ENCODE measurements around the gene PPFIBP1. TPM values are rescaled to one million over a fixed set of nuclear protein-coding genes. Genes with fewer than 3 reads are reported as not detected.
"Not testable (repeated sequence)": the region's sequence is repeated elsewhere in the genome, so short reads cannot be mapped to it uniquely, and the experiment has no call there.

PPFIBP1 gene
- total and polyA plus RNA-seq, 2 donors (not counting 1 experiment from before 2014, with no cell fraction given), result 3.3 to 15.0 TPM

- WGBS (ENCODE audit: insufficient coverage), result 94% methylated on average over 7 of the region's 9 CpGs
- no peak overlapping the region for H3K4me3 ChIP-seq (ENCODE audit: control extremely low read depth in 1 of 5, extremely low read depth in 1 of 5, insufficient read depth in 1 of 5, low read depth in 2 of 5, low read length in 4 of 5)
- no peaks in the 10 kb centered on the region for H4K20me1 ChIP-seq (ENCODE audit: control insufficient read depth, insufficient read depth, low read length, poor library complexity, severe bottlenecking)
- ChIA-PET POLR2A (interaction anchor here (0.6 kb wide), 1 partner anchor 44 kb away, joined by 3 read pairs; no protein-coding TSS in a partner anchor), CTCF (interaction anchor here (0.7 kb wide), 1 partner anchor 212 kb away, joined by 3 read pairs; no protein-coding TSS in a partner anchor)
- H3K9me3 ChIP-seq (ENCODE audit: control extremely low read depth in 1 of 3, control insufficient read depth in 2 of 3, insufficient read depth in 1 of 3, low read length in 2 of 3), result no peaks in the 10 kb centered on the region
- TF ChIP-seq EZH2 (IDR thresholded peaks at IDR 0.05; ENCODE audit: borderline replicate concordance, insufficient read depth, low read depth, low read length, poor library complexity, severe bottlenecking) (no peak), CTCF (IDR thresholded peaks at IDR 0.05) (no peak)
- intact Hi-C loops (cut with micrococcal nuclease), result no loop called here
- H3K27me3 ChIP-seq (replicated peaks in 1 of 4; ENCODE audit: control extremely low read depth in 1 of 4, control insufficient read depth in 3 of 4, insufficient read depth in 4 of 4, low read length in 3 of 4), result no peaks in the 10 kb centered on the region
- H3K79me2 ChIP-seq (ENCODE audit: control insufficient read depth, insufficient read depth, low read length), result no peaks in the 10 kb centered on the region
- H3K9ac ChIP-seq (ENCODE audit: low read length), result no peak overlapping the region
- Mint-ChIP-seq H3K4me3 (no peak overlapping the region), H3K9me3 (ENCODE audit: insufficient read depth) (no peaks in the 10 kb centered on the region), H3K27me3 (peaks cover 3% of the 10 kb centered on the region), H3K4me1 (peaks cover 30% of the 10 kb centered on the region), H3K27ac (no peak overlapping the region)
- no peak overlapping the region for H2AFZ ChIP-seq (ENCODE audit: insufficient read depth, low read depth, low read length, poor library complexity, severe bottlenecking)
- H3K36me3 ChIP-seq (replicated peaks in 1 of 2; ENCODE audit: control extremely low read depth in 1 of 2, control insufficient read depth in 1 of 2, extremely low read depth in 1 of 2, insufficient read depth in 2 of 2, low read length in 1 of 2), result no peaks in the 10 kb centered on the region
- H3K4me1 ChIP-seq (ENCODE audit: control insufficient read depth in 2 of 2, insufficient read depth in 2 of 2, low read length in 2 of 2), result peaks cover 5 to 9% of the 10 kb centered on the region in 2 donors
- no peak for ATAC-seq (ENCODE audit: low read depth)
- H3K27ac ChIP-seq (ENCODE audit: low read length in 2 of 2), result no peak overlapping the region
- DNase-seq, result no peak
- H3K4me2 ChIP-seq (replicated peaks; ENCODE audit: low read depth, low read length, poor library complexity, severe bottlenecking), result no peak overlapping the region
These were observed 56.7 kb downstream of the PPFIBP1 start for GRCh38 chr12:27580561-27581330.

GRCh38 chr12:27581331-27581671 lies 57.3 kb downstream of the PPFIBP1 start:
- H3K9me3 ChIP-seq (ENCODE audit: control extremely low read depth in 1 of 3, control insufficient read depth in 2 of 3, insufficient read depth in 1 of 3, low read length in 2 of 3); DNase-seq; H3K27me3 ChIP-seq (replicated peaks in 1 of 4; ENCODE audit: control extremely low read depth in 1 of 4, control insufficient read depth in 3 of 4, insufficient read depth in 4 of 4, low read length in 3 of 4); intact Hi-C loops (cut with micrococcal nuclease); H3K4me3 Mint-ChIP-seq; H3K4me2 ChIP-seq (replicated peaks; ENCODE audit: low read depth, low read length, poor library complexity, severe bottlenecking); H3K27ac ChIP-seq (ENCODE audit: low read length in 2 of 2); H3K9ac ChIP-seq (ENCODE audit: low read length); H3K27me3 Mint-ChIP-seq; H3K4me1 ChIP-seq (ENCODE audit: control insufficient read depth in 2 of 2, insufficient read depth in 2 of 2, low read length in 2 of 2); H3K27ac Mint-ChIP-seq; POLR2A ChIA-PET; H3K4me3 ChIP-seq (ENCODE audit: control extremely low read depth in 1 of 5, extremely low read depth in 1 of 5, insufficient read depth in 1 of 5, low read depth in 2 of 5, low read length in 4 of 5); ATAC-seq (ENCODE audit: low read depth); H3K79me2 ChIP-seq (ENCODE audit: control insufficient read depth, insufficient read depth, low read length); H2AFZ ChIP-seq (ENCODE audit: insufficient read depth, low read depth, low read length, poor library complexity, severe bottlenecking); H4K20me1 ChIP-seq (ENCODE audit: control insufficient read depth, insufficient read depth, low read length, poor library complexity, severe bottlenecking); CTCF ChIA-PET; H3K36me3 ChIP-seq (replicated peaks in 1 of 2; ENCODE audit: control extremely low read depth in 1 of 2, control insufficient read depth in 1 of 2, extremely low read depth in 1 of 2, insufficient read depth in 2 of 2, low read length in 1 of 2); H3K9me3 Mint-ChIP-seq (ENCODE audit: insufficient read depth): not testable (repeated sequence)
- WGBS (ENCODE audit: insufficient coverage), result no CpG with 5 or more reads among the region's 1 CpG
- H3K4me1 Mint-ChIP-seq, result peaks cover 25% of the 10 kb centered on the region

GRCh38 chr12:27581833-27582232 lies 57.8 kb downstream of the PPFIBP1 start:
- POLR2A ChIA-PET, result not testable (repeated sequence)

More at GRCh38 chr12:27581833-27582232, 57.8 kb downstream of the PPFIBP1 start:
- H3K27ac Mint-ChIP-seq; intact Hi-C loops (cut with micrococcal nuclease); DNase-seq; CTCF ChIA-PET; H3K27ac ChIP-seq (ENCODE audit: low read length in 2 of 2); H3K9me3 Mint-ChIP-seq (ENCODE audit: insufficient read depth); H3K4me3 Mint-ChIP-seq; H3K9ac ChIP-seq (ENCODE audit: low read length); H3K27me3 ChIP-seq (replicated peaks in 1 of 4; ENCODE audit: control extremely low read depth in 1 of 4, control insufficient read depth in 3 of 4, insufficient read depth in 4 of 4, low read length in 3 of 4); H3K4me1 ChIP-seq (ENCODE audit: control insufficient read depth in 2 of 2, insufficient read depth in 2 of 2, low read length in 2 of 2); H3K79me2 ChIP-seq (ENCODE audit: control insufficient read depth, insufficient read depth, low read length); H3K36me3 ChIP-seq (replicated peaks in 1 of 2; ENCODE audit: control extremely low read depth in 1 of 2, control insufficient read depth in 1 of 2, extremely low read depth in 1 of 2, insufficient read depth in 2 of 2, low read length in 1 of 2); H4K20me1 ChIP-seq (ENCODE audit: control insufficient read depth, insufficient read depth, low read length, poor library complexity, severe bottlenecking); H3K9me3 ChIP-seq (ENCODE audit: control extremely low read depth in 1 of 3, control insufficient read depth in 2 of 3, insufficient read depth in 1 of 3, low read length in 2 of 3); H3K4me3 ChIP-seq (ENCODE audit: control extremely low read depth in 1 of 5, extremely low read depth in 1 of 5, insufficient read depth in 1 of 5, low read depth in 2 of 5, low read length in 4 of 5); H2AFZ ChIP-seq (ENCODE audit: insufficient read depth, low read depth, low read length, poor library complexity, severe bottlenecking); H3K4me2 ChIP-seq (replicated peaks; ENCODE audit: low read depth, low read length, poor library complexity, severe bottlenecking); ATAC-seq (ENCODE audit: low read depth); H3K27me3 Mint-ChIP-seq: not testable (repeated sequence)
- H3K4me1 Mint-ChIP-seq, result peaks cover 19% of the 10 kb centered on the region
- no CpG with 5 or more reads among the region's 3 CpGs for WGBS (ENCODE audit: insufficient coverage)
